Measurements from ENCODE around the gene MFSD2A.

DNA sequence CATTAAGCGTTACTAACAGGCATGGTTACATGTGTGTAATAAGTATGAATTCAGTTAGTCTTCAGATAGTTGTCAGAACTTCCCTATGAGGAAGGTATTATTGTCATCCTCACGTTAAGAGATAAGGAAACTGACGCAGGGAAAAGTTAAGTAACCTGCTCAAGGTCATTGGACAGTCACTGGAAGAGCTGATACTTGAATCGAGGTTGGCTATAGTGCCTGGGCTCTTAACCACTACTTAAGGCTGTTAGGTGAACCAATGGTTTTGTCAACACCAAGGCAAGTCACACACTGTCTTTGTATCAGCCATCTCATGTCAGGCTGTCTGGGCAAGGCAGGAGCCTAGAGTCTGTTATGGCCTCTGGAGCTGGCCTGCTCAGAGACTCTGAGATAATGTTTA is 16.2 kb downstream of the MFSD2A start:
- TF ChIP-seq CEBPB (tag; IDR thresholded peaks at IDR 0.05) = no peak
- no peak for TF ChIP-seq BRCA1 (IDR thresholded peaks at IDR 0.05)
- TF ChIP-seq BRCA1 (CRISPR knock-in tag; IDR thresholded peaks at IDR 0.05) = no peak
- TF ChIP-seq, protein P1, sequence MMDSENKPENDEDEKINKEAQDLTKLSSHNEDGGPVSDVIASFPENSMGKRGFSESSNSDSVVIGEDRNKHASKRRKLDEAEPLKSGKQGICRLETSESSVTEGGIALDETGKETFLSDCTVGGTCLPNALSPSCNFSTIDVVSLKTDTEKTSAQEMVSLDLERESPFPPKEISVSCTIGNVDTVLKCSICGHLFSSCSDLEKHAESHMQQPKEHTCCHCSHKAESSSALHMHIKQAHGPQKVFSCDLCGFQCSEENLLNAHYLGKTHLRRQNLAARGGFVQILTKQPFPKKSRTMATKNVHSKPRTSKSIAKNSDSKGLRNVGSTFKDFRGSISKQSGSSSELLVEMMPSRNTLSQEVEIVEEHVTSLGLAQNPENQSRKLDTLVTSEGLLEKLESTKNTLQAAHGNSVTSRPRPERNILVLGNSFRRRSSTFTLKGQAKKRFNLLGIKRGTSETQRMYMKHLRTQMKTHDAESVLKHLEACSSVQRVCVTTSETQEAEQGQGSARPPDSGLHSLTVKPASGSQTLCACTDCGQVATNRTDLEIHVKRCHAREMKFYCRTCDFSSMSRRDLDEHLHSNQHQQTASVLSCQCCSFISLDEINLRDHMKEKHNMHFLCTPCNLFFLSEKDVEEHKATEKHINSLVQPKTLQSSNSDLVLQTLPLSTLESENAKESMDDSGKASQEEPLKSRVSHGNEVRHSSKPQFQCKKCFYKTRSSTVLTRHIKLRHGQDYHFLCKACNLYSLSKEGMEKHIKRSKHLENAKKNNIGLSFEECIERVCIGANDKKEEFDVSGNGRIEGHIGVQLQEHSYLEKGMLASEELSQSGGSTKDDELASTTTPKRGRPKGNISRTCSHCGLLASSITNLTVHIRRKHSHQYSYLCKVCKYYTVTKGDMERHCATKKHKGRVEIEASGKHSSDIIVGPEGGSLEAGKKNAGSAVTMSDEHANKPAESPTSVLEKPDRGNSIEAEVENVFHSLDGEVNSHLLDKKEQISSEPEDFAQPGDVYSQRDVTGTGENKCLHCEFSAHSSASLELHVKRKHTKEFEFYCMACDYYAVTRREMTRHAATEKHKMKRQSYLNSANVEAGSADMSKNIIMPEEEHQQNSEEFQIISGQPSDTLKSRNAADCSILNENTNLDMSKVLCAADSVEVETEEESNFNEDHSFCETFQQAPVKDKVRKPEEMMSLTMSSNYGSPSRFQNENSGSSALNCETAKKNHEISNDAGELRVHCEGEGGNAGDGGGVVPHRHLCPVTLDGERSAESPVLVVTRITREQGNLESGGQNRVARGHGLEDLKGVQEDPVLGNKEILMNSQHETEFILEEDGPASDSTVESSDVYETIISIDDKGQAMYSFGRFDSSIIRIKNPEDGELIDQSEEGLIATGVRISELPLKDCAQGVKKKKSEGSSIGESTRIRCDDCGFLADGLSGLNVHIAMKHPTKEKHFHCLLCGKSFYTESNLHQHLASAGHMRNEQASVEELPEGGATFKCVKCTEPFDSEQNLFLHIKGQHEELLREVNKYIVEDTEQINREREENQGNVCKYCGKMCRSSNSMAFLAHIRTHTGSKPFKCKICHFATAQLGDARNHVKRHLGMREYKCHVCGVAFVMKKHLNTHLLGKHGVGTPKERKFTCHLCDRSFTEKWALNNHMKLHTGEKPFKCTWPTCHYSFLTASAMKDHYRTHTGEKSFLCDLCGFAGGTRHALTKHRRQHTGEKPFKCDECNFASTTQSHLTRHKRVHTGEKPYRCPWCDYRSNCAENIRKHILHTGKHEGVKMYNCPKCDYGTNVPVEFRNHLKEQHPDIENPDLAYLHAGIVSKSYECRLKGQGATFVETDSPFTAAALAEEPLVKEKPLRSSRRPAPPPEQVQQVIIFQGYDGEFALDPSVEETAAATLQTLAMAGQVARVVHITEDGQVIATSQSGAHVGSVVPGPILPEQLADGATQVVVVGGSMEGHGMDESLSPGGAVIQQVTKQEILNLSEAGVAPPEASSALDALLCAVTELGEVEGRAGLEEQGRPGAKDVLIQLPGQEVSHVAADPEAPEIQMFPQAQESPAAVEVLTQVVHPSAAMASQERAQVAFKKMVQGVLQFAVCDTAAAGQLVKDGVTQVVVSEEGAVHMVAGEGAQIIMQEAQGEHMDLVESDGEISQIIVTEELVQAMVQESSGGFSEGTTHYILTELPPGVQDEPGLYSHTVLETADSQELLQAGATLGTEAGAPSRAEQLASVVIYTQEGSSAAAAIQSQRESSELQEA (IDR thresholded peaks at IDR 0.05; ENCODE audit: low read depth) = no peak
- no peak for TF ChIP-seq TCF7L2 (IDR thresholded peaks at IDR 0.05; ENCODE audit: low read depth, low read length)
- TF ChIP-seq SIN3A (IDR thresholded peaks at IDR 0.05; ENCODE audit: borderline replicate concordance in 2 of 2, control insufficient read depth in 1 of 2, low read depth in 2 of 2, low read length in 2 of 2) = no peak
- TF ChIP-seq, protein P2, sequence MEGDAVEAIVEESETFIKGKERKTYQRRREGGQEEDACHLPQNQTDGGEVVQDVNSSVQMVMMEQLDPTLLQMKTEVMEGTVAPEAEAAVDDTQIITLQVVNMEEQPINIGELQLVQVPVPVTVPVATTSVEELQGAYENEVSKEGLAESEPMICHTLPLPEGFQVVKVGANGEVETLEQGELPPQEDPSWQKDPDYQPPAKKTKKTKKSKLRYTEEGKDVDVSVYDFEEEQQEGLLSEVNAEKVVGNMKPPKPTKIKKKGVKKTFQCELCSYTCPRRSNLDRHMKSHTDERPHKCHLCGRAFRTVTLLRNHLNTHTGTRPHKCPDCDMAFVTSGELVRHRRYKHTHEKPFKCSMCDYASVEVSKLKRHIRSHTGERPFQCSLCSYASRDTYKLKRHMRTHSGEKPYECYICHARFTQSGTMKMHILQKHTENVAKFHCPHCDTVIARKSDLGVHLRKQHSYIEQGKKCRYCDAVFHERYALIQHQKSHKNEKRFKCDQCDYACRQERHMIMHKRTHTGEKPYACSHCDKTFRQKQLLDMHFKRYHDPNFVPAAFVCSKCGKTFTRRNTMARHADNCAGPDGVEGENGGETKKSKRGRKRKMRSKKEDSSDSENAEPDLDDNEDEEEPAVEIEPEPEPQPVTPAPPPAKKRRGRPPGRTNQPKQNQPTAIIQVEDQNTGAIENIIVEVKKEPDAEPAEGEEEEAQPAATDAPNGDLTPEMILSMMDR (IDR thresholded peaks at IDR 0.05 in 2 of 3, conservative IDR thresholded peaks at IDR 0.05 in 1 of 3; ENCODE audit: insufficient read depth in 2 of 3, low read depth in 1 of 3, low read length in 3 of 3) = no peak
- TF ChIP-seq, protein P3, sequence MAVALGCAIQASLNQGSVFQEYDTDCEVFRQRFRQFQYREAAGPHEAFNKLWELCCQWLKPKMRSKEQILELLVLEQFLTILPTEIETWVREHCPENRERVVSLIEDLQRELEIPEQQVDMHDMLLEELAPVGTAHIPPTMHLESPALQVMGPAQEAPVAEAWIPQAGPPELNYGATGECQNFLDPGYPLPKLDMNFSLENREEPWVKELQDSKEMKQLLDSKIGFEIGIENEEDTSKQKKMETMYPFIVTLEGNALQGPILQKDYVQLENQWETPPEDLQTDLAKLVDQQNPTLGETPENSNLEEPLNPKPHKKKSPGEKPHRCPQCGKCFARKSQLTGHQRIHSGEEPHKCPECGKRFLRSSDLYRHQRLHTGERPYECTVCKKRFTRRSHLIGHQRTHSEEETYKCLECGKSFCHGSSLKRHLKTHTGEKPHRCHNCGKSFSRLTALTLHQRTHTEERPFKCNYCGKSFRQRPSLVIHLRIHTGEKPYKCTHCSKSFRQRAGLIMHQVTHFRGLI (CRISPR knock-in tag; IDR thresholded peaks at IDR 0.05) = no peak
- no peak for TF ChIP-seq EZH2 (IDR thresholded peaks at IDR 0.05; ENCODE audit: borderline replicate concordance, low read depth, low read length)
- TF ChIP-seq BCL6 (CRISPR knock-in tag; IDR thresholded peaks at IDR 0.05) = no peak
- TF ChIP-seq, protein P4, sequence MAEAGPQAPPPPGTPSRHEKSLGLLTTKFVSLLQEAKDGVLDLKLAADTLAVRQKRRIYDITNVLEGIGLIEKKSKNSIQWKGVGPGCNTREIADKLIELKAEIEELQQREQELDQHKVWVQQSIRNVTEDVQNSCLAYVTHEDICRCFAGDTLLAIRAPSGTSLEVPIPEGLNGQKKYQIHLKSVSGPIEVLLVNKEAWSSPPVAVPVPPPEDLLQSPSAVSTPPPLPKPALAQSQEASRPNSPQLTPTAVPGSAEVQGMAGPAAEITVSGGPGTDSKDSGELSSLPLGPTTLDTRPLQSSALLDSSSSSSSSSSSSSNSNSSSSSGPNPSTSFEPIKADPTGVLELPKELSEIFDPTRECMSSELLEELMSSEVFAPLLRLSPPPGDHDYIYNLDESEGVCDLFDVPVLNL (CRISPR knock-in tag; IDR thresholded peaks at IDR 0.05; ENCODE audit: low read depth) = no peak
- TF ChIP-seq, protein P5, sequence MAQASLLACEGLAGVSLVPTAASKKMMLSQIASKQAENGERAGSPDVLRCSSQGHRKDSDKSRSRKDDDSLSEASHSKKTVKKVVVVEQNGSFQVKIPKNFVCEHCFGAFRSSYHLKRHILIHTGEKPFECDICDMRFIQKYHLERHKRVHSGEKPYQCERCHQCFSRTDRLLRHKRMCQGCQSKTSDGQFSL (CRISPR knock-in tag; IDR thresholded peaks at IDR 0.05) = no peak
- TF ChIP-seq, protein P5 (tag; IDR thresholded peaks at IDR 0.05) = no peak
- TF ChIP-seq, protein P6, sequence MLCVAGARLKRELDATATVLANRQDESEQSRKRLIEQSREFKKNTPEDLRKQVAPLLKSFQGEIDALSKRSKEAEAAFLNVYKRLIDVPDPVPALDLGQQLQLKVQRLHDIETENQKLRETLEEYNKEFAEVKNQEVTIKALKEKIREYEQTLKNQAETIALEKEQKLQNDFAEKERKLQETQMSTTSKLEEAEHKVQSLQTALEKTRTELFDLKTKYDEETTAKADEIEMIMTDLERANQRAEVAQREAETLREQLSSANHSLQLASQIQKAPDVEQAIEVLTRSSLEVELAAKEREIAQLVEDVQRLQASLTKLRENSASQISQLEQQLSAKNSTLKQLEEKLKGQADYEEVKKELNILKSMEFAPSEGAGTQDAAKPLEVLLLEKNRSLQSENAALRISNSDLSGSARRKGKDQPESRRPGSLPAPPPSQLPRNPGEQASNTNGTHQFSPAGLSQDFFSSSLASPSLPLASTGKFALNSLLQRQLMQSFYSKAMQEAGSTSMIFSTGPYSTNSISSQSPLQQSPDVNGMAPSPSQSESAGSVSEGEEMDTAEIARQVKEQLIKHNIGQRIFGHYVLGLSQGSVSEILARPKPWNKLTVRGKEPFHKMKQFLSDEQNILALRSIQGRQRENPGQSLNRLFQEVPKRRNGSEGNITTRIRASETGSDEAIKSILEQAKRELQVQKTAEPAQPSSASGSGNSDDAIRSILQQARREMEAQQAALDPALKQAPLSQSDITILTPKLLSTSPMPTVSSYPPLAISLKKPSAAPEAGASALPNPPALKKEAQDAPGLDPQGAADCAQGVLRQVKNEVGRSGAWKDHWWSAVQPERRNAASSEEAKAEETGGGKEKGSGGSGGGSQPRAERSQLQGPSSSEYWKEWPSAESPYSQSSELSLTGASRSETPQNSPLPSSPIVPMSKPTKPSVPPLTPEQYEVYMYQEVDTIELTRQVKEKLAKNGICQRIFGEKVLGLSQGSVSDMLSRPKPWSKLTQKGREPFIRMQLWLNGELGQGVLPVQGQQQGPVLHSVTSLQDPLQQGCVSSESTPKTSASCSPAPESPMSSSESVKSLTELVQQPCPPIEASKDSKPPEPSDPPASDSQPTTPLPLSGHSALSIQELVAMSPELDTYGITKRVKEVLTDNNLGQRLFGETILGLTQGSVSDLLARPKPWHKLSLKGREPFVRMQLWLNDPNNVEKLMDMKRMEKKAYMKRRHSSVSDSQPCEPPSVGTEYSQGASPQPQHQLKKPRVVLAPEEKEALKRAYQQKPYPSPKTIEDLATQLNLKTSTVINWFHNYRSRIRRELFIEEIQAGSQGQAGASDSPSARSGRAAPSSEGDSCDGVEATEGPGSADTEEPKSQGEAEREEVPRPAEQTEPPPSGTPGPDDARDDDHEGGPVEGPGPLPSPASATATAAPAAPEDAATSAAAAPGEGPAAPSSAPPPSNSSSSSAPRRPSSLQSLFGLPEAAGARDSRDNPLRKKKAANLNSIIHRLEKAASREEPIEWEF (CRISPR knock-in tag; IDR thresholded peaks at IDR 0.05) = no peak

Measured in K562 (cell line).